Measurements from ENCODE around the gene CCDC112. TPM values are rescaled to one million over a fixed set of nuclear protein-coding genes. Genes with fewer than 3 reads are reported as not detected.

CCDC112 gene
- total RNA-seq, 4 donors from 2014 or later, result 4.7 to 7.2 (median 4.8) TPM

- Histone ChIP-seq H3K4me3 (no peak overlapping the region), H3K27me3 (no peaks in the 10 kb centered on the region), H3K36me3 (peaks cover 0 to 41% (median 0%) of the 10 kb centered on the region in 3 donors), H3K27ac (no peak overlapping the region), H3K4me1 (peaks cover 0 to 10% (median 0%) of the 10 kb centered on the region in 3 donors), H3K9me3 (no peaks in the 10 kb centered on the region)
- DNase-seq, result no peak
- no peak for TF ChIP-seq POLR2A (IDR thresholded peaks at IDR 0.05)
- TF ChIP-seq CTCF (IDR thresholded peaks at IDR 0.05), result no peak
- WGBS, 2 donors, result 58 to 65% methylated on average over 4 of the region's 4 CpGs
- intact Hi-C loops (cut with DNase I), result loop anchor here (10.0 kb wide), 1 partner anchor 147 kb away; no protein-coding TSS in a partner anchor
Observed at GRCh38 chr5:115241881-115242642, 54.4 kb downstream of the CCDC112 start.

DNA sequence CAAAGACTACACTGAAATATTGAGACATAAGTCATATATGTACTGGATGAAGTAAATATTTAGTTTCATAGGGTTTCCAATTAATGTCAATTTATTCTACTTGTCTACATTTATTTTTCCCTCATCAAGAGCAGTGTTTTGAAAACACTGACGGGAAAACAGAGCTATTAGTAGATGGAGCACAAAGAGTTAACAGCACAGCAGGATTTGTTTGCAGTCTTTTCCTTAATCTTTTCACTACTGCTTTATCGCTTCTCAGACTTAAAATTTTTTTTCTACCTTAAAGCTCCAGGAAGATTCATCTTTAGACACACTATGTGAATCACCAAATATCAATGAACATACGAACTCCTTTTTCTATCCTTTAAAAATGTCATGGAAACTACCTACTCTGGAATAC lies 59.4 kb downstream of the CCDC112 start:
- intact Hi-C loops (cut with DNase I), result no loop called here
- DNase-seq, result no peak
- Histone ChIP-seq H3K4me1 (no peaks in the 10 kb centered on the region), H3K36me3 (peaks cover 0 to 86% (median 0%) of the 10 kb centered on the region in 3 donors), H3K27ac (no peak overlapping the region), H3K9me3 (no peaks in the 10 kb centered on the region), H3K27me3 (no peaks in the 10 kb centered on the region), H3K4me3 (no peak overlapping the region)
- TF ChIP-seq CTCF (IDR thresholded peaks at IDR 0.05), result no peak
- no peak for TF ChIP-seq POLR2A (IDR thresholded peaks at IDR 0.05)
- 90 to 92% methylated on average over 3 of the region's 3 CpGs for WGBS, 2 donors

DNA sequence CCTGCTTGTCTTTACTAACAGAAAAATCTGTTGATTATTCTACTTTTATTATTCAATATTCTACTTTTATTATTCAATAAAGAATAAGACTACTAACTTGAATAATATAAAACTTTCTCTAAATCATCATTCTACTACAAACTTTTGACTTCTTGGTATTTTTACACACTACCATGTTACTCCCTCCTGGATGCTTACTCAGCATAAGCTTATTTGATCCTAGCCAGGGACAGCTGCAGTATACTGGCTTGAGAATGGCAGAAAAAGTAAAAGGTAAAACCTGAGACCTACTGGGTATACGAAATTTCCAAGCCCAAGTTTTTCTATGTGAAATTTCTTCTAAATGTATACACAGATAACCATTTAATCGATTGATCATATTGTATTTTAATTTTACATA lies 59.9 kb downstream of the CCDC112 start:
- intact Hi-C loops (cut with DNase I), result no loop called here
- 88 to 89% methylated on average over 2 of the region's 2 CpGs for WGBS, 2 donors
- H3K27ac ChIP-seq, result no peak overlapping the region

GRCh38 chr5:115231598-115231997 lies 64.9 kb downstream of the CCDC112 start:
- intact Hi-C loops (cut with DNase I), result no loop called here
- TF ChIP-seq CTCF (IDR thresholded peaks at IDR 0.05) (no peak), POLR2A (IDR thresholded peaks at IDR 0.05) (no peak)
- no peak for DNase-seq
- peaks cover 0 to 92% (median 3%) of the 10 kb centered on the region in 3 donors for H3K36me3 ChIP-seq
- WGBS, 2 donors, result 80 to 84% methylated on average over 4 of the region's 4 CpGs
- H3K4me1 ChIP-seq, result no peaks in the 10 kb centered on the region
- no peaks in the 10 kb centered on the region for H3K9me3 ChIP-seq
- H3K27ac ChIP-seq, result no peak overlapping the region
- no peak overlapping the region for H3K4me3 ChIP-seq
- H3K27me3 ChIP-seq, result no peaks in the 10 kb centered on the region

More for the DNA sequence above, 59.9 kb downstream of the CCDC112 start:
- Histone ChIP-seq H3K4me3 (no peak overlapping the region), H3K9me3 (no peaks in the 10 kb centered on the region), H3K36me3 (peaks cover 0 to 90% (median 0%) of the 10 kb centered on the region in 3 donors), H3K4me1 (no peaks in the 10 kb centered on the region), H3K27me3 (no peaks in the 10 kb centered on the region)
- TF ChIP-seq CTCF (IDR thresholded peaks at IDR 0.05), result no peak
- TF ChIP-seq POLR2A (IDR thresholded peaks at IDR 0.05), result no peak
- DNase-seq, result no peak

DNA sequence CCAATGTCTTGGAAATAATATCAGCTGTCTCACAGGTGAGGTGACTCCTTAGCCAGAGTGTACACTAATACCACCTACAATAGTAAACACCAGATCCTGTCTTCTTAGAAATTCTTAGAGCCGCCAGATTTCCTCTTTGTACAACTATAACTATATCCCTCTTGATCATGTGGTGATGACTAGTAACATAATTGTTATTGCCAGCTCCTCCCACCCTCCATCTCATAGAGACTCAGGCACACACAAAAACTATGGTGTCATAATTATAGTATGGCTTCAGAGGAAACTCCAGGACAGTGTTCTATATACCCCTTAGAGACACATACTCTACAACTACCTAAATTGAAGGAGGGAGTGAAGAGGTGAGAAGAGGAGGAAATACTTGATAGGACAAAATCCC lies 66.8 kb downstream of the CCDC112 start:
- DNase-seq, result no peak
- H3K4me1 ChIP-seq, result no peaks in the 10 kb centered on the region
- intact Hi-C loops (cut with DNase I), result no loop called here
- H3K9me3 ChIP-seq, result no peaks in the 10 kb centered on the region
- no peak overlapping the region for H3K4me3 ChIP-seq
- peaks cover 0 to 90% (median 3%) of the 10 kb centered on the region in 3 donors for H3K36me3 ChIP-seq
- no peaks in the 10 kb centered on the region for H3K27me3 ChIP-seq
- no peak overlapping the region for H3K27ac ChIP-seq
- WGBS, 2 donors, result 69 to 91% methylated on average over 1 of the region's 1 CpG
- TF ChIP-seq CTCF (IDR thresholded peaks at IDR 0.05), result no peak
- no peak for TF ChIP-seq POLR2A (IDR thresholded peaks at IDR 0.05)

Measured in esophagus squamous epithelium (tissue), 5 donors.